ENCODE data around the gene BCAP29. TPM values are rescaled to one million over a fixed set of nuclear protein-coding genes. Genes with fewer than 3 reads are reported as not detected.
"Not testable (repeated sequence)": the region's sequence is repeated elsewhere in the genome, so short reads cannot be mapped to it uniquely, and the experiment has no call there.

Gene BCAP29
- polyA plus RNA-seq, 4 donors, result 16.8 to 39.6 (median 27.1) TPM

GRCh38 chr7:107638594-107638993, 58.5 kb downstream of the BCAP29 start:
- Histone ChIP-seq H3K27me3 (ENCODE audit: control insufficient read depth in 3 of 3, insufficient read depth in 3 of 3, low read length in 3 of 3) (no peaks in the 10 kb centered on the region), H3K4me1 (ENCODE audit: control insufficient read depth in 3 of 3, insufficient read depth in 2 of 3, low read depth in 1 of 3, low read length in 2 of 3) (no peaks in the 10 kb centered on the region), H3K9me3 (ENCODE audit: control insufficient read depth in 2 of 2, insufficient read depth in 1 of 2, low read depth in 1 of 2, low read length in 1 of 2) (no peaks in the 10 kb centered on the region), H3K36me3 (ENCODE audit: control insufficient read depth in 3 of 3, insufficient read depth in 2 of 3, low read depth in 1 of 3, low read length in 3 of 3) (no peaks in the 10 kb centered on the region), H3K27ac (ENCODE audit: low read depth in 1 of 3, low read length in 2 of 3) (no peak overlapping the region), H3K4me3 (ENCODE audit: low read depth in 1 of 3, low read length in 3 of 3) (no peak overlapping the region)
- WGBS, 3 donors, result 77 to 88% (median 80%) methylated on average over 1 of the region's 1 CpG
- DNase-seq, result no peak
- no peak for FAIRE-seq

- 92 to 97% (median 95%) methylated on average over 2 of the region's 2 CpGs for WGBS, 3 donors
- H3K4me1 ChIP-seq (ENCODE audit: control insufficient read depth in 3 of 3, insufficient read depth in 2 of 3, low read depth in 1 of 3, low read length in 2 of 3); H3K27ac ChIP-seq (ENCODE audit: low read depth in 1 of 3, low read length in 2 of 3); H3K9me3 ChIP-seq (ENCODE audit: control insufficient read depth in 2 of 2, insufficient read depth in 1 of 2, low read depth in 1 of 2, low read length in 1 of 2); DNase-seq; H3K4me3 ChIP-seq (ENCODE audit: low read depth in 1 of 3, low read length in 3 of 3); H3K27me3 ChIP-seq (ENCODE audit: control insufficient read depth in 3 of 3, insufficient read depth in 3 of 3, low read length in 3 of 3); H3K36me3 ChIP-seq (ENCODE audit: control insufficient read depth in 3 of 3, insufficient read depth in 2 of 3, low read depth in 1 of 3, low read length in 3 of 3); FAIRE-seq: not testable (repeated sequence)
Measured at GRCh38 chr7:107639070-107639469, 59.0 kb downstream of the BCAP29 start.

- FAIRE-seq (no peak), DNase-seq (no peak)
- H3K27me3 ChIP-seq (ENCODE audit: control insufficient read depth in 3 of 3, insufficient read depth in 3 of 3, low read length in 3 of 3), result peaks cover 0 to 3% (median 0%) of the 10 kb centered on the region in 3 donors
- H3K4me1 ChIP-seq (ENCODE audit: control insufficient read depth in 3 of 3, insufficient read depth in 2 of 3, low read depth in 1 of 3, low read length in 2 of 3), result no peaks in the 10 kb centered on the region
- WGBS, 3 donors, result 83 to 87% (median 85%) methylated on average over 1 of the region's 1 CpG
- H3K4me3 ChIP-seq (ENCODE audit: low read depth in 1 of 3, low read length in 3 of 3), result no peak overlapping the region
- no peak overlapping the region for H3K27ac ChIP-seq (ENCODE audit: low read depth in 1 of 3, low read length in 2 of 3)
- no peaks in the 10 kb centered on the region for H3K36me3 ChIP-seq (ENCODE audit: control insufficient read depth in 3 of 3, insufficient read depth in 2 of 3, low read depth in 1 of 3, low read length in 3 of 3)
- H3K9me3 ChIP-seq (ENCODE audit: control insufficient read depth in 2 of 2, insufficient read depth in 1 of 2, low read depth in 1 of 2, low read length in 1 of 2), result no peaks in the 10 kb centered on the region
Measured at GRCh38 chr7:107641676-107642075, 61.6 kb downstream of the BCAP29 start.

DNA sequence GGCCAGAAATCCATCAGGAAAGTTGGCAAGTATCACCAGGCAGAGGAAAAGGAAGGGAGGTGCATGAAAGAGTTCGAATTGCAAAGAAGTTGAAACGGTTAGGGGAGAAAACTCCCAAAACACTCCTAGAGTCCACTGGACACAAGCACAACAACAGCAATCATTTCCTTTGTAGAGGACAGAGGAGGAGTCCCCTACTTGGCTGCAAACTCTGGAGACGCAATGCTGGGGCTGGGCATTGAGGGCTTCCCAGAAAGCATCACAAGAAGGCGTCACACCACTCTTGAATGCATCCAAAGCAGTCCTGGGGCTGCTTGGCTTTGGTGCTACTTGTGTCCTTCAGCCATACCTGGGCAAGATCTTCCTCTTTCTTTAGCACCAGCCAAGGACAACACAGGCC, 62.5 kb downstream of the BCAP29 start:
- H3K9me3 ChIP-seq (ENCODE audit: control insufficient read depth in 2 of 2, insufficient read depth in 1 of 2, low read depth in 1 of 2, low read length in 1 of 2), result no peaks in the 10 kb centered on the region
- FAIRE-seq (no peak), DNase-seq (no peak)
- peaks cover 0 to 3% (median 0%) of the 10 kb centered on the region in 3 donors for H3K27me3 ChIP-seq (ENCODE audit: control insufficient read depth in 3 of 3, insufficient read depth in 3 of 3, low read length in 3 of 3)
- H3K36me3 ChIP-seq (ENCODE audit: control insufficient read depth in 3 of 3, insufficient read depth in 2 of 3, low read depth in 1 of 3, low read length in 3 of 3), result no peaks in the 10 kb centered on the region
- H3K4me3 ChIP-seq (ENCODE audit: low read depth in 1 of 3, low read length in 3 of 3), result no peak overlapping the region
- no peak overlapping the region for H3K27ac ChIP-seq (ENCODE audit: low read depth in 1 of 3, low read length in 2 of 3)
- WGBS, 3 donors, result 77 to 80% (median 79%) methylated on average over 4 of the region's 4 CpGs
- H3K4me1 ChIP-seq (ENCODE audit: control insufficient read depth in 3 of 3, insufficient read depth in 2 of 3, low read depth in 1 of 3, low read length in 2 of 3), result no peaks in the 10 kb centered on the region

DNA sequence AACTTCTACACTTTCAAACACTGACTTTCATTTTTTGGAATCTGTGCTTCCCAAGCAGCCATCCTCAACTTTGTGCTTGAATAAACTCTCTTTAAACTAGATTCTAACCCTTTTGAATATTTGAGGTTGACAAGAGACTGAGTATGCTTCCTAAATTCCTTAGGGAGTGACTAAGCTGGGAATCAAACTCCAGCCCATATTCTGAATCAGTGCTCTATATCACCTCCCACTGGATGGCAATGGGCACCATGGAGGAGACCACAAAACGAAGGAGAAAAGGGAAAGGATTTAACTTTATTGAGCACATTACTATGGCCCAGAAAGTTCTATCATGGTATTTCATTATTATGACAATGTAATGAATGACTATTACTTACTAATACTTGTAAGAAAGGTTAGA, 63.4 kb downstream of the BCAP29 start:
- Histone ChIP-seq H3K36me3 (ENCODE audit: control insufficient read depth in 3 of 3, insufficient read depth in 2 of 3, low read depth in 1 of 3, low read length in 3 of 3) (no peaks in the 10 kb centered on the region), H3K27ac (ENCODE audit: low read depth in 1 of 3, low read length in 2 of 3) (no peak overlapping the region), H3K4me3 (ENCODE audit: low read depth in 1 of 3, low read length in 3 of 3) (no peak overlapping the region), H3K27me3 (ENCODE audit: control insufficient read depth in 3 of 3, insufficient read depth in 3 of 3, low read length in 3 of 3) (peaks cover 0 to 3% (median 0%) of the 10 kb centered on the region in 3 donors), H3K4me1 (ENCODE audit: control insufficient read depth in 3 of 3, insufficient read depth in 2 of 3, low read depth in 1 of 3, low read length in 2 of 3) (no peaks in the 10 kb centered on the region), H3K9me3 (ENCODE audit: control insufficient read depth in 2 of 2, insufficient read depth in 1 of 2, low read depth in 1 of 2, low read length in 1 of 2) (no peaks in the 10 kb centered on the region)
- no peak for DNase-seq
- FAIRE-seq, result no peak
- 53 to 65% (median 63%) methylated on average over 1 of the region's 1 CpG for WGBS, 3 donors

GRCh38 chr7:107643938-107644308, 63.9 kb downstream of the BCAP29 start:
- Histone ChIP-seq H3K27me3 (ENCODE audit: control insufficient read depth in 3 of 3, insufficient read depth in 3 of 3, low read length in 3 of 3) (peaks cover 0 to 3% (median 0%) of the 10 kb centered on the region in 3 donors), H3K4me1 (ENCODE audit: control insufficient read depth in 3 of 3, insufficient read depth in 2 of 3, low read depth in 1 of 3, low read length in 2 of 3) (no peaks in the 10 kb centered on the region), H3K27ac (ENCODE audit: low read depth in 1 of 3, low read length in 2 of 3) (no peak overlapping the region), H3K9me3 (ENCODE audit: control insufficient read depth in 2 of 2, insufficient read depth in 1 of 2, low read depth in 1 of 2, low read length in 1 of 2) (no peaks in the 10 kb centered on the region), H3K36me3 (ENCODE audit: control insufficient read depth in 3 of 3, insufficient read depth in 2 of 3, low read depth in 1 of 3, low read length in 3 of 3) (no peaks in the 10 kb centered on the region), H3K4me3 (ENCODE audit: low read depth in 1 of 3, low read length in 3 of 3) (no peak overlapping the region)
- FAIRE-seq, result no peak
- no peak for DNase-seq
- 85 to 89% (median 88%) methylated on average over 1 of the region's 1 CpG for WGBS, 3 donors

DNA sequence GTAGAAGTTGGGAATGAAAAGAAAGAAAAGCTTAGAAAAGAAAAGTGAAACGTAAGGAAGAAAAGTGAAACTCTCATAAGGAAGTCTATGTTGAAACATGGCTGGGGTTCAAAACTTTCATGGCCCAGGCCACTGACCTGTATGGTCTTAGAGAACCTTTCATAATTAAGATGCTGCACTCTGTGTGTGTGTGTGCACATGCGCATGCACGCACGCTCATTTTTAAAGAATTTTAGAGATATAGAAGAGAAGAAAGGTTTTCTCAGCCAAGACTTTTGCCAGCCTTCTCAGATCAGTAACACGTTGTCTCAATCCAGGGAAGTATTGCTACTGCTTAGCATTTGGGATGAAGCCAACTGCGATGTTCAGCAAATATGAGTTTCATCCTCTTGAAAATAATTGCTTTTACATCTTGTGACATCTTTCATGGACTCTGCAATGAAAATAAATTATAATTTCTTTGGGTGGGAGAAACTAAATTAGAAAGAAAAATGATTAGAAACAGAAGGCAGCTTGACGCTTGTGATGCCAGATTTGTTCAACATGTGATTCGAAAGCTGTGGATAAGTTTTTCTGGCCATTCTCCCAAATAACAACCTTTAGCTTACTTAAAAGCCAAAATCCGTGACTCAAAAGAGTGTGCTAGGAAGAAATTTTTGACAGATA, 64.4 kb downstream of the BCAP29 start:
- Histone ChIP-seq H3K4me3 (ENCODE audit: low read depth in 1 of 3, low read length in 3 of 3) (no peak overlapping the region), H3K27ac (ENCODE audit: low read depth in 1 of 3, low read length in 2 of 3) (no peak overlapping the region), H3K27me3 (ENCODE audit: control insufficient read depth in 3 of 3, insufficient read depth in 3 of 3, low read length in 3 of 3) (peaks cover 0 to 3% (median 0%) of the 10 kb centered on the region in 3 donors), H3K4me1 (ENCODE audit: control insufficient read depth in 3 of 3, insufficient read depth in 2 of 3, low read depth in 1 of 3, low read length in 2 of 3) (no peaks in the 10 kb centered on the region), H3K36me3 (ENCODE audit: control insufficient read depth in 3 of 3, insufficient read depth in 2 of 3, low read depth in 1 of 3, low read length in 3 of 3) (no peaks in the 10 kb centered on the region), H3K9me3 (ENCODE audit: control insufficient read depth in 2 of 2, insufficient read depth in 1 of 2, low read depth in 1 of 2, low read length in 1 of 2) (no peaks in the 10 kb centered on the region)
- 68 to 82% (median 77%) methylated on average over 9 of the region's 9 CpGs for WGBS, 3 donors
- DNase-seq, result no peak
- FAIRE-seq, result no peak

DNA sequence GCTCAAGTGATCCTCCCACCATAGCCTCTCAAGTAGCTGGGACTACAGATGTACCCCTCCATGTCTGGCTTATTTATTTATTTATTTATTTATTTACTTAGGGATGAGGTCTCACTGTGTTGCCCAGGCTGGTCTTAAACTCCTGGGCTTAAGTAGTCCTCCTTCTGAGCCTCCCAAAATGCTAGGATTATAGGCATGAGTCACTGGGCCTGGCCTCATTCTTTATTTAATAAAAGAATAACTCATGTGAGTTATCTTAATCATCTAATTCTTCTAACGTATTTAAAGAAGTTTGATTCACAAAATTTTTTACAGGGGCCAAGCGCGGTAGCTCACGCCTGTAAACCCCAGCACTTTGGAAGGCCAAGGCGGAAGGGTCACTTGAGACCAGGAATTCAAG, 72.6 kb downstream of the BCAP29 start:
- WGBS, 3 donors, result 89 to 95% (median 93%) methylated on average over 5 of the region's 5 CpGs
- Histone ChIP-seq H3K27me3 (ENCODE audit: control insufficient read depth in 3 of 3, insufficient read depth in 3 of 3, low read length in 3 of 3) (peaks cover 0 to 6% (median 0%) of the 10 kb centered on the region in 3 donors), H3K4me3 (ENCODE audit: low read depth in 1 of 3, low read length in 3 of 3) (no peak overlapping the region), H3K36me3 (ENCODE audit: control insufficient read depth in 3 of 3, insufficient read depth in 2 of 3, low read depth in 1 of 3, low read length in 3 of 3) (no peaks in the 10 kb centered on the region), H3K27ac (ENCODE audit: low read depth in 1 of 3, low read length in 2 of 3) (no peak overlapping the region), H3K4me1 (ENCODE audit: control insufficient read depth in 3 of 3, insufficient read depth in 2 of 3, low read depth in 1 of 3, low read length in 2 of 3) (no peaks in the 10 kb centered on the region), H3K9me3 (ENCODE audit: control insufficient read depth in 2 of 2, insufficient read depth in 1 of 2, low read depth in 1 of 2, low read length in 1 of 2) (peaks cover 0 to 4% of the 10 kb centered on the region in 2 donors)
- DNase-seq, result no peak
- no peak for FAIRE-seq

DNA sequence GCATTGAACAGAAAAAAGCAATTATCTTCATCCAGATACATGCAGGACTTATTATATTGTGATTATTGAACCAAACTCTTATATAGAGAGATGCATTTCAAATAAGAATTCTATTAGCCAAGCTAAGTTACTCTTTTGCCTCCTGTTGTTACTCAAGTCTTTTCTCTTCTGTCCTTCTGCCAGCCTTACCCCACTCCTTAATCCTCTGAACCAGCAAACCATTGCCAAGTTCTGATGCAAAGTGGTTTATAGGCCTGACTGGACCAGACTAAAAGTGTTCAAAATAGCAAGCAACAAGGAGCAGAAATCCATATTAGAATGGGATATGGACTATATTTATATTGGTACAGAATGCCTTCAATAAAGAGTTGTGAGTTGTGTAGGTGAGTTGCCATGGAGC, 78.4 kb downstream of the BCAP29 start:
- FAIRE-seq, result no peak
- peaks cover 3 to 44% (median 25%) of the 10 kb centered on the region in 3 donors for H3K27me3 ChIP-seq (ENCODE audit: control insufficient read depth in 3 of 3, insufficient read depth in 3 of 3, low read length in 3 of 3)

More for the DNA sequence above, 78.4 kb downstream of the BCAP29 start:
- DNase-seq, result no peak
- peaks cover 2 to 9% (median 5%) of the 10 kb centered on the region in 3 donors for H3K4me1 ChIP-seq (ENCODE audit: control insufficient read depth in 3 of 3, insufficient read depth in 2 of 3, low read depth in 1 of 3, low read length in 2 of 3)
- no peaks in the 10 kb centered on the region for H3K9me3 ChIP-seq (ENCODE audit: control insufficient read depth in 2 of 2, insufficient read depth in 1 of 2, low read depth in 1 of 2, low read length in 1 of 2)
- H3K4me3 ChIP-seq (ENCODE audit: low read depth in 1 of 3, low read length in 3 of 3), result no peak overlapping the region
- H3K27ac ChIP-seq (ENCODE audit: low read depth in 1 of 3, low read length in 2 of 3), result no peak overlapping the region
- no peaks in the 10 kb centered on the region for H3K36me3 ChIP-seq (ENCODE audit: control insufficient read depth in 3 of 3, insufficient read depth in 2 of 3, low read depth in 1 of 3, low read length in 3 of 3)
